Effector memory CD4-positive, alpha-beta T cell (primary cell): ENCODE data around the gene BTBD9.

Source experiments
- DNase-seq, 3 donors: peaks; one replicate each; pipeline ENCODE4 v3.0.0-alpha.2; 2020
- H3K27ac ChIP-seq: 2 replicates; pipeline ENCODE4 v1.7.0; 2013; ENCODE audit warnings: mild to moderate bottlenecking, low read length, moderate library complexity; ENCODE audit not compliant: insufficient read depth, poor library complexity, severe bottlenecking
- H3K27me3 ChIP-seq: replicated peaks from 2 replicates; pipeline ENCODE4 v1.7.0; 2013; ENCODE audit warnings: mild to moderate bottlenecking, low read length; ENCODE audit not compliant: insufficient read depth, control insufficient read depth, poor library complexity, severe bottlenecking
- H3K36me3 ChIP-seq: 2 replicates; pipeline ENCODE4 v1.7.0; 2013; ENCODE audit warnings: mild to moderate bottlenecking, low read length, moderate library complexity; ENCODE audit not compliant: control insufficient read depth, insufficient read depth
- H3K4me1 ChIP-seq: 2 replicates; pipeline ENCODE4 v1.7.0; 2013; ENCODE audit warnings: low read length, mild to moderate bottlenecking; ENCODE audit not compliant: control insufficient read depth, insufficient read depth, poor library complexity, severe bottlenecking
- H3K4me3 ChIP-seq: 2 replicates; pipeline ENCODE4 v1.7.0; 2013; ENCODE audit warnings: low read length, low read depth, mild to moderate bottlenecking; ENCODE audit not compliant: insufficient read depth, poor library complexity, severe bottlenecking
- H3K9me3 ChIP-seq: 2 replicates; pipeline ENCODE4 v1.7.0; 2013; ENCODE audit warnings: mild to moderate bottlenecking, low read length, moderate library complexity; ENCODE audit not compliant: control insufficient read depth

The BTBD9 gene

GRCh38 chr6:38583523-38583922, 56.2 kb downstream of the BTBD9 start:
- Histone ChIP-seq H3K4me1 (no peaks in the 10 kb centered on the region), H3K27me3 (no peaks in the 10 kb centered on the region), H3K36me3 (peaks cover 12% of the 10 kb centered on the region), H3K9me3 (no peaks in the 10 kb centered on the region), H3K4me3 (no peak overlapping the region), H3K27ac (no peak overlapping the region)
- DNase-seq, result no peak

- Histone ChIP-seq H3K27me3 (no peaks in the 10 kb centered on the region), H3K36me3 (peaks cover 16% of the 10 kb centered on the region), H3K4me3 (no peak overlapping the region), H3K27ac (no peak overlapping the region), H3K9me3 (no peaks in the 10 kb centered on the region), H3K4me1 (no peaks in the 10 kb centered on the region)
- DNase-seq, result no peak
Measured at GRCh38 chr6:38580030-38580429, 59.7 kb downstream of the BTBD9 start.

GRCh38 chr6:38579010-38579628, 60.6 kb downstream of the BTBD9 start:
- DNase-seq, result no peak
- Histone ChIP-seq H3K27ac (no peak overlapping the region), H3K36me3 (peaks cover 16% of the 10 kb centered on the region), H3K4me1 (no peaks in the 10 kb centered on the region), H3K9me3 (no peaks in the 10 kb centered on the region), H3K4me3 (no peak overlapping the region), H3K27me3 (no peaks in the 10 kb centered on the region)

GRCh38 chr6:38578075-38578474, 61.7 kb downstream of the BTBD9 start:
- Histone ChIP-seq H3K27me3 (no peaks in the 10 kb centered on the region), H3K27ac (no peak overlapping the region), H3K36me3 (peaks cover 16% of the 10 kb centered on the region), H3K4me3 (no peak overlapping the region), H3K9me3 (no peaks in the 10 kb centered on the region), H3K4me1 (no peaks in the 10 kb centered on the region)
- DNase-seq, result no peak

GRCh38 chr6:38577492-38577891, 62.2 kb downstream of the BTBD9 start:
- Histone ChIP-seq H3K27me3 (no peaks in the 10 kb centered on the region), H3K4me1 (no peaks in the 10 kb centered on the region), H3K36me3 (peaks cover 16% of the 10 kb centered on the region), H3K9me3 (no peaks in the 10 kb centered on the region), H3K27ac (no peak overlapping the region), H3K4me3 (no peak overlapping the region)
- DNase-seq, result no peak

GRCh38 chr6:38573801-38574395, 65.8 kb downstream of the BTBD9 start:
- no peak for DNase-seq
- Histone ChIP-seq H3K4me1 (no peaks in the 10 kb centered on the region), H3K4me3 (no peak overlapping the region)

GRCh38 chr6:38572186-38572813, 67.4 kb downstream of the BTBD9 start:
- Histone ChIP-seq H3K27ac (no peak overlapping the region), H3K36me3 (peaks cover 9% of the 10 kb centered on the region), H3K9me3 (no peaks in the 10 kb centered on the region), H3K4me3 (peak overlapping the region; percentile 11), H3K4me1 (no peaks in the 10 kb centered on the region), H3K27me3 (no peaks in the 10 kb centered on the region)
- DNase-seq, result no peak

More at GRCh38 chr6:38573801-38574395, 65.8 kb downstream of the BTBD9 start:
- no peaks in the 10 kb centered on the region for H3K27me3 ChIP-seq
- H3K27ac ChIP-seq, result no peak overlapping the region
- H3K36me3 ChIP-seq, result peaks cover 8% of the 10 kb centered on the region
- H3K9me3 ChIP-seq, result no peaks in the 10 kb centered on the region

- no peaks in the 10 kb centered on the region for H3K27me3 ChIP-seq
- no peak for DNase-seq
- H3K4me3 ChIP-seq, result no peak overlapping the region
- no peaks in the 10 kb centered on the region for H3K4me1 ChIP-seq
- no peak overlapping the region for H3K27ac ChIP-seq
- no peaks in the 10 kb centered on the region for H3K9me3 ChIP-seq
- peaks cover 4% of the 10 kb centered on the region for H3K36me3 ChIP-seq
Measured at GRCh38 chr6:38571721-38572120, 68.0 kb downstream of the BTBD9 start.

- no peaks in the 10 kb centered on the region for H3K9me3 ChIP-seq
- DNase-seq, result no peak
- H3K4me1 ChIP-seq, result no peaks in the 10 kb centered on the region
- H3K27me3 ChIP-seq, result no peaks in the 10 kb centered on the region
- no peak overlapping the region for H3K4me3 ChIP-seq
- H3K27ac ChIP-seq, result no peak overlapping the region
- peaks cover 4% of the 10 kb centered on the region for H3K36me3 ChIP-seq
Measured at GRCh38 chr6:38570750-38571149, 69.0 kb downstream of the BTBD9 start.

- no peak for DNase-seq
- no peak overlapping the region for H3K4me3 ChIP-seq
Measured at GRCh38 chr6:38567436-38567835, 72.3 kb downstream of the BTBD9 start.

More at GRCh38 chr6:38567436-38567835, 72.3 kb downstream of the BTBD9 start:
- Histone ChIP-seq H3K9me3 (no peaks in the 10 kb centered on the region), H3K27me3 (no peaks in the 10 kb centered on the region), H3K36me3 (peaks cover 4% of the 10 kb centered on the region), H3K4me1 (no peaks in the 10 kb centered on the region), H3K27ac (no peak overlapping the region)
